HG02610 (cell line): ENCODE measurements around the gene RASGRP3.
A peak's percentile ranks its signal among the peaks of the same experiment; 100 is the strongest.

ENCODE experiments used
- ATAC-seq: cut with Tn5 transposase; IDR thresholded peaks from one replicate; pipeline ENCODE4 v1.9.1; 2021; ENCODE audit warnings: mild to moderate bottlenecking, moderate library complexity; ENCODE audit not compliant: unreplicated experiment

Gene RASGRP3

GRCh38 chr2:33561872-33562271 lies 85.4 kb downstream of the RASGRP3 start:
- no peak for ATAC-seq

DNA sequence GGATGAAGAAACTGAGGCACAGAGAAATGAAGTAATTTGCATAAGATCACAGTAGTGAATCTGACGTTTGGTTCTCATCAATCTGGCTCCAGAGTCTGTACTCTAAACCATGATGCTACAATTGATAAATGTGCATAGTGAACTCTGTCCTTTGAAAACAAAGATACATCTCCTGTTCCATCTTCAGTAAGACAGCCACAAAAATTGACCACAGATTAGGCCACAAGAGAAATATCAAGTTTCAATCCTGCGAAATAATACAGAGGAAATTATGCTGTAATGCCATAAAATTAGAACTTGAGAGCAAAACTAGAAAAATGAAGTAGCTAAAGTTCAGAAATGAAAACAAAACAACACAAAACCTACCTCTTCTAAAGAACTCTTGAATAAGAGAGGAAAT lies 94.2 kb downstream of the RASGRP3 start:
- ATAC-seq: no peak

DNA sequence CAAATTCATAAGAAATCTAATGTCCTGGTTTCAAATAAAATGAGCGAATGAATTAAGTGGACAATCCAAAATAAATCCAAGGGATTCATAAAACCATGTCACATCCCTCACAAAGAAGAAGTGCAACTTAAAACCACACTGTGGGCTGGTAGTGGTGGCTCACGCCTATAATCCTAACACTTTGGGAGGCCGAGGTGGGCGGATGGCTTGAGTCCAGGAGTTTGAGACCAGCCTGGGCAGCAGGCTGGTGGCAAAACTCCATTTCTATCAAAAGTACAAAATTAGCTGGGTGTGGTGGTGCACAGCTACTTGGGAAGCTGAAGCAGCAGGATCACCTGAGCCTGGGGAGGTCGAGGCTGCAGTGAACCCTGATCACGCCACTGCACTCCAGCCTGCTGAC lies 97.2 kb downstream of the RASGRP3 start:
- ATAC-seq: no peak

GRCh38 chr2:33577084-33577483 lies 100.6 kb downstream of the RASGRP3 start:
- ATAC-seq: no peak

GRCh38 chr2:33577668-33578067 lies 101.2 kb downstream of the RASGRP3 start:
- ATAC-seq: no peak

GRCh38 chr2:33579227-33579626 lies 102.8 kb downstream of the RASGRP3 start:
- no peak for ATAC-seq

GRCh38 chr2:33581872-33582271 lies 105.4 kb downstream of the RASGRP3 start:
- no peak for ATAC-seq

GRCh38 chr2:33583194-33583938 lies 106.9 kb downstream of the RASGRP3 start:
- no peak for ATAC-seq

DNA sequence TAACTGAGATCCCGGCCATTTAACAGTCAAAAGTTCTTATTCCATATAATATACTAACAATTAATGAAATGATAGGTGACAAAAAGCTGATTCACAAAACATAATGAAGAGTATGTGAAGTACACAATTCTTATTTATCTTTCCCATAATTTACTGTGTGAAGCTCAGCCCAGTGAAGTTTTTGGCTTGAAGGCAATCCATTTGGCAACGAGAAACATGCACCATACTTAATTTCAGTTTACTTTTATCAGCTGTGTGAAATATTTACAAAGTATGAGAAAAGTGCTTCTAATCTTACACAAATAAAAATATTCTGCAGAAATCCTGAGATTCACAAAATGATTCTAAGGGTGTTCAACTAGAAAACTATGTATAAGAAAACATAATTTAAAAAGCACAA lies 110.3 kb downstream of the RASGRP3 start:
- no peak for ATAC-seq

DNA sequence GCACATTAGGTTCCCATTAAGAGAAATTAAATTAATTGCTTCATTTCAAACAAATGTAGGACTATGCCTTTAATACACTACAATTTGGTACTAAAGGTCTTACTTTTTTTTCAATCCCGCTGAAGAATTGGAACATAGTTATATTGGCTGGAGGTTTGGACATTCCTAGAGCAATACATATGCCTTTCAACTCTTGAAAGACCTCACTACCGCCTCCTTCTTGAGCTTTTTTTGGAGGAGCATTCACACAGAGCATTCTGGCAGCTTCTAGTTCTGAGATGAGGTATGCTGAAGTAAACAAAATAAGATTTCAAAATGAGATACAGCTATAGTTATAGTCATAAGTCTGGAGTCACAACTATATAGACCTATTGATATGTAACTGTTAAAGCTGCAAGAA lies 111.8 kb downstream of the RASGRP3 start:
- ATAC-seq: no peak

DNA sequence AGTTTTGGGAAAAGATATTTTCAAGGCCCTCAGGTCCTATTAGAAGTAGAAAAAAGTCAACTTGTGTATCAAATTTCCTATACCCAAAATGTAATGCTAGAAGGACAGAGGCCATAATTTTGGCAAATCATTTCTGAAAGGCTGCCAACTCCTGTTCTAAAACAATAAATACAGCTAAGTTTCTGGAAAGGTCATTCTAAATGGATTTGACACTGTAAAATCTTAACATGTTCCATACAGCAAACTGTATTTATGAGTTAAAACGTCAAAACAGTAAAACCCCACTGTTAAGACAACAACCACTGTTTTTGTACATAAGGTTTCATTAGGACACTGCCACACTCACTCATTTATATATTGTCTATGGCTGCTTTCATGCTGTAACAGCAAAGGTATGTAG lies 113.0 kb downstream of the RASGRP3 start:
- ATAC-seq: no peak

- ATAC-seq: no peak
These were observed 118.9 kb downstream of the RASGRP3 start for GRCh38 chr2:33595385-33595784.

DNA sequence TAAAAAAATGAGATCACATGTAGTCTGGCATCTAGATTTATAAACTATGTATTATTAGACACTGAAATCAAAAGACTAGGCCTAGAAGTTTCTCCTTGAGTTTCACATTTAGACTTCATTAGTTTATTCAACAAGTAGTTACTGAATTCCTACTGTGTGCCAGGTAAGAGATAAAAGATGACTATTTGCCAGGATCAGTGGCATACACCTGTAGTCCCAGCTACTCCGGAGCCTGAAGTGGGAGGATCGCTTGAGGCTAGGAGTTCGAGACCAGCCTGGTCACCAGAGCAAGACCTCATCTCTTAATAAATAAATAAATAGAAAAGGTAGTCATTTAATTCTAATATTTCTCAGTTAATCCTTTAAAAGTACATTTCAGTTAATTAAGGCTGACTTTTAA lies 120.6 kb downstream of the RASGRP3 start:
- ATAC-seq: no peak

DNA sequence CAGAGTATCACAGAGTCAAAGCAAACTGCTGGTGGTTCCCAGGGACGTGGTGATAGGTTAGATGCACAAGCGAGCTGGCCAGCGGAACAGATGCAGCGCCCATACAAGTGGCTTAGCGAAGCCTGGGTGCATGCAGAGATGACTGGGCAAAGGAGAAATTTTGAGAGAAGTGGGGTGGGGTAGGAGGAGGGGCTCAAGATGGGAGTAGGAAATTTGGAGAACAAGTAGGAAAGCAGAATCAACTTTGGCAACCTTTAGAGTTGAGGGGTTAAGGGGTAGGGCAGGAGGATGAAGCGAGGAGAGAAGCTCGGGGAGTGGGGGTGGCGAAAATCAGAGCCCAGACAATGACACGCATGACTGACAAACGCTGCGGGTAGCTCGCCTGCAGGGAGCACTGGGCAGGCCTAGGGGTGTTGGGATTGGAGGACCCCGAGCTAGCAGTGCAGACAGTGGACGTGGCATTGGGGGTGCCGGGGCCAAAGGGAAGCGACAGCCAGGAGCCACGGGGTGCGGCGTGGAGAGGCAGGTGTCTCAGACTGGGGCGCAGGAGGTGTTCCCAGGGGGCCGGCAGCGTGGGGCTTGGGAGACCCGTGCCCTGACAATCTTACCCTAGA lies 122.2 kb downstream of the RASGRP3 start:
- ATAC-seq: peak; percentile 74

DNA sequence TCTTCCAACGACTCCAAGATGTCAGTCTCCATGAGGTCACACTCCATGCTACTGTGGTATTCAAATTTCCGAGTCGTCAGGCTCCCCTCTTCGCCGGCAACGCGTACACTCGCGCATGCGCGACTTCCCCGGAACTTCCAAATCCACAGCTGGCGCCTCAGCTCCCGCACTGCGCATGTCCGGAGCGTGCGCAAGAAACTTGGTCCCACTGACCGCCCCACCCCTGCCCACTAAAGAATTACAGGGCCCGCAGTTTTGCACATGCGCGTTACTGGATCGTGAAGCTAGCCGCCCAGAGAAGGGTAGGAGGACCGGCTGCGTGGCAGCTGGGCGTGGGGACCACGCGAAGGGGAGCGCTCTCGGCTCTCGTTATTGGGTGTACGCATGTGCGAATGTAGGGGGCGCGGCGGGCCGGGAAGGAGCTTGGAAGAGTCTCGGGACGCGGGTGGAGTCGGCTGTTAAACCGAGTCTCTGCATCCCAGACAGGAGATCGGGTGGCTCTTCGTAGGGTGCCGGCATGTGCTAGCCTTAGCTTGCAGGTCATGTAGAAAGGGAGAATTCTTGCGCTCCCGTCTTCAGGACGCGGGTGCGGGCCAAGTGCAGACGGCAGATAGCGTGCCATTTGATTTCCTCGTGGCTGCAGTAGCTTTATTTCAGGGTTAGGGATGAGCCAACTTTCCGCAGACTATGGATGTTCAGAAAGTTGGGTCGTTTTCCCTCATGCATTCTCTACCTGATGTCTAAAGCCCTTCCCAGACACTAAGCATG lies 122.9 kb downstream of the RASGRP3 start, which contains the start of gene FAM98A:
Gene FAM98A, minus strand, starts transcription at position 125 of the 768 bp plus-strand sequence. Its CDS starts 78 bp downstream, at position 47.
- peak; percentile 89 for ATAC-seq

- ATAC-seq: no peak
These were observed 123.4 kb downstream of the RASGRP3 start for GRCh38 chr2:33599943-33600192.

DNA sequence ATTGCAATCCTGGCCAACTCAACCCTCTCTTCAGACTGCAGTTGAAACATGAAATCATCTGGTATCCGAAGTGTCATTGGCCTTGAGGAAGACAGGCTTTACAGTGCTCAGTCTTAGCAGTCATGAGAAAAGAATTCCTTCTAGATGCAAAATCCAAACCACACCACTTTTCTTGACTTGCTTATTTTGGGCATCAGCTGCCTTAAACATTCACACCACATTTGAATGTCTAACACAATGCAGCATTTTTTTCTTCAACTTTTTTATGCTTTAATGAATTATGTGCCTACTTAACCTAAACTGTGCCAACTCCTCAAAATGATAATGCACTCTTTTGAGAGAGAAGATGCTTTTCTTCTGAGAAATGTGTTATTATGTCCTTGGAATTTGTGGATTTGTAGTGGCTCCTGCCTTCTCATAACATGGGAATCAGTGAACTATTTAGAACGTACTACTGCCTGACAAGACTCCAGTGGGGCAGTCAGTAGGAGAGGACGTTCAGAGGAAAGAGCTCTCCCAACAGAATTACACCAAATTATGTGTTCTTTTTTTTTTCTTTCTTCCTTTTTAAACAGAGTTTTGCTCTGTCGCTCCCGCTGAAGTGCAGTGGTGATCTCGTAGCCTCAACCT lies 125.9 kb downstream of the RASGRP3 start:
- ATAC-seq: no peak

DNA sequence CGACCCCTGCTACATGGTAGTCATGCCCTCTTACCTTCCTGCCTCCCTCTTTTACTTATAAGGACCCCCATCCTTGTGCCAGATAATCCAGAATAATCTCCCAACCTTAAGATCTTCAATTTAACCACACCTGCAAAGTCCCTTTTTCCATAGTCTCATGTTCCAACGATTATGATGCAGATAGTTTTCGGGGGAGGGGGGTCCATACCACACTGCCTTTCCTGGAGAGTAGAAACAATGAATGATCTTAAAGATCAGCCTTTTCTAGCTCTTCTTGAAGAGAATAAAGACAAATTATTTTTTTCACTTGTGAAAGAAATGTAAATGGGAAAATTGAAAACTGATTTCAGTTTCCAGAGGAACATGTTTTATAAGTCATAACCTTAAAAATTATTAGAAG lies 127.0 kb downstream of the RASGRP3 start:
- ATAC-seq: no peak

- ATAC-seq: no peak
These were observed 128.6 kb downstream of the RASGRP3 start for GRCh38 chr2:33605056-33605455.

DNA sequence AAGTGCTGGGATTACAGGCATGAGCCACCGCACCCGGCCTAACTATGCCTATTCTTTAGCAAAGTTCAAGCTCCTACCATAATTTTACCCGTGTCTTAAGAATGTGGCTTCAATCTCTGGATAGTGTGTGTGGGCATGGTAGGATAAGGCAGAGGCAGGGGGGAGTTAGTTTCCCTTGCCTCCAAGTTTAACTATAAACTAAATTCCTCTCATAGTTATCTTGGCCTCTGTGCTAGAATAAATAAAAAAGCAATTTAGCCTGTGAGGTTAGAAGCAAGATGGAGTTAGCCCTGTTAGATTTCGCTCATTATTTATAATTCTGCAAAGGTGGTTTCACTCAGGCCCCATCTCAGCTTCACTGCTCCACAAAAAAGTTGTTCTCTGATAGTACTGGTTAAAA lies 129.7 kb downstream of the RASGRP3 start:
- no peak for ATAC-seq

DNA sequence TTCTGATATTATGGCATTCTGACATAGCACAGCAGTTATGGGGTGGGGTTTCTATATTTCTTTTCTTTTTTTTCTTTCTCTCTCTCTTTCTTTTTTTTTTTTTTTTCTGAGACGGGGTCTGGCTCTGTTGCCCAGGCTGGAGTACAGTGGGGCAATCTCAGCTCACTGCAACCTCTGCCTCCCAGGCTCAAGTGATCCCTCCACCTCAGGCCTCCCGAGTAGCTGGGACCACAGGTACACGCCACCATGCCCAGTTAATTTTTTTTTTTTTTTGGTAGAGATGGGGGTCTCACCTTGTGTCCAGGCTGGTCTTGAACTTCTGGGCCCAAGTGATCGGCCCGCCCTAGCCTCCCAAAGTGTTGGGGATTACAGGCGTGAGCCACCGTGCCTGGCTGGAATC lies 130.2 kb downstream of the RASGRP3 start:
- ATAC-seq: no peak

- ATAC-seq: no peak
These were observed 130.8 kb downstream of the RASGRP3 start for GRCh38 chr2:33607251-33607721.
